Activated CD8-positive, alpha-beta memory T cell treated with anti-CD3 and anti-CD28 coated beads for 4 hours (primary cell): ENCODE results near the gene MEP1B.
"Not testable (repeated sequence)": the region's sequence is repeated elsewhere in the genome, so short reads cannot be mapped to it uniquely, and the experiment has no call there.

Experiments
- DNase-seq, 2 donors: peaks; one replicate each; pipeline ENCODE4 v3.0.0-alpha.2; 2020; ENCODE audit warnings: low read depth in 2 of 2

Gene MEP1B

GRCh38 chr18:32209685-32210445 is 20.0 kb downstream of the MEP1B start:
- no peak for DNase-seq

GRCh38 chr18:32213693-32214092 is 23.9 kb downstream of the MEP1B start:
- DNase-seq = no peak

- DNase-seq = no peak
These were observed 26.6 kb downstream of the MEP1B start for GRCh38 chr18:32216390-32216789.

GRCh38 chr18:32219431-32220018 is 29.7 kb downstream of the MEP1B start:
- no peak for DNase-seq

GRCh38 chr18:32233348-32233747 is 43.5 kb downstream of the MEP1B start:
- not testable (repeated sequence) for DNase-seq

GRCh38 chr18:32237049-32237448 is 47.2 kb downstream of the MEP1B start:
- DNase-seq = no peak

GRCh38 chr18:32238635-32239268 is 48.9 kb downstream of the MEP1B start:
- no peak for DNase-seq

- DNase-seq = no peak
These were observed 52.6 kb downstream of the MEP1B start for GRCh38 chr18:32242395-32242794.

- DNase-seq = no peak
These were observed 53.5 kb downstream of the MEP1B start for GRCh38 chr18:32243358-32243757.

- DNase-seq = no peak
These were observed 55.0 kb downstream of the MEP1B start for GRCh38 chr18:32244881-32245280.

GRCh38 chr18:32249147-32249929 is 59.5 kb downstream of the MEP1B start:
- no peak for DNase-seq

GRCh38 chr18:32251466-32251865 is 61.6 kb downstream of the MEP1B start:
- DNase-seq = no peak

- no peak for DNase-seq
These were observed 62.5 kb downstream of the MEP1B start for GRCh38 chr18:32252141-32252860.

- DNase-seq = no peak
These were observed 65.7 kb downstream of the MEP1B start for GRCh38 chr18:32255570-32255969.

GRCh38 chr18:32257084-32257785 is 67.4 kb downstream of the MEP1B start:
- DNase-seq = no peak

GRCh38 chr18:32258148-32258547 is 68.3 kb downstream of the MEP1B start:
- no peak for DNase-seq

- no peak for DNase-seq
These were observed 68.8 kb downstream of the MEP1B start for GRCh38 chr18:32258558-32259204.

GRCh38 chr18:32259553-32259952 is 69.7 kb downstream of the MEP1B start:
- no peak for DNase-seq

- no peak for DNase-seq
These were observed 71.2 kb downstream of the MEP1B start for GRCh38 chr18:32261003-32261402.

GRCh38 chr18:32262092-32262491 is 72.3 kb downstream of the MEP1B start:
- DNase-seq = no peak
